NCI-H69 (cell line): ENCODE data around the gene SLC44A1.

Experiments
- DNase-seq: peaks from one replicate; lab custom pipeline; 2025; lab: John Stamatoyannopoulos, UW

The SLC44A1 gene

DNA sequence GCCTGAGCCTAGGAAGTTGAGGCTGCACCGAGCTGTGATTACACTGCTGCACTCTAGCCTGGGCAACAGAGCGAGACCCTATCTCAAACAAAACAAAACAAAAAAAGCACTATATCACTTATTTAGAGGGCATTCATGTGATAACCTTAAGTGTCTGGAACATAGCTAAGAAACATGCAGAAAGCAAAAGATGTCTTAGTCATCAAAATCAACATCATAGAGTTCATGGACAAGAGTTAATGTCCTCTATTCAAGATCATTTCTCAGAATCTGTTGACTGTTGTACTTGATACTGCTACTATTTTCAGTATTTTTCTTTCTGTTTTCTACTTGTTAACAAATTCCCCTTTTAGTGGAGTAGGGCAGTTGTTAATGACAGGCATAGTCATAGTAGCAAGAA lies 228.8 kb downstream of the SLC44A1 start:
- DNase-seq = no peak

GRCh38 chr9:105475302-105475701 lies 230.9 kb downstream of the SLC44A1 start:
- peak; percentile 51 for DNase-seq

GRCh38 chr9:105479846-105480245 lies 235.4 kb downstream of the SLC44A1 start:
- DNase-seq = no peak

- no peak for DNase-seq
Observed at GRCh38 chr9:105483618-105484017, 239.2 kb downstream of the SLC44A1 start.

- DNase-seq = no peak
Observed at GRCh38 chr9:105484226-105484625, 239.8 kb downstream of the SLC44A1 start.

GRCh38 chr9:105485131-105485530 lies 240.7 kb downstream of the SLC44A1 start:
- no peak for DNase-seq
